ENCODE data around the gene SLC45A3. TPM values are rescaled to one million over a fixed set of nuclear protein-coding genes. Genes with fewer than 3 reads are reported as not detected.
"Not testable (repeated sequence)": the region's sequence is repeated elsewhere in the genome, so short reads cannot be mapped to it uniquely, and the experiment has no call there.

The SLC45A3 gene, protein sequence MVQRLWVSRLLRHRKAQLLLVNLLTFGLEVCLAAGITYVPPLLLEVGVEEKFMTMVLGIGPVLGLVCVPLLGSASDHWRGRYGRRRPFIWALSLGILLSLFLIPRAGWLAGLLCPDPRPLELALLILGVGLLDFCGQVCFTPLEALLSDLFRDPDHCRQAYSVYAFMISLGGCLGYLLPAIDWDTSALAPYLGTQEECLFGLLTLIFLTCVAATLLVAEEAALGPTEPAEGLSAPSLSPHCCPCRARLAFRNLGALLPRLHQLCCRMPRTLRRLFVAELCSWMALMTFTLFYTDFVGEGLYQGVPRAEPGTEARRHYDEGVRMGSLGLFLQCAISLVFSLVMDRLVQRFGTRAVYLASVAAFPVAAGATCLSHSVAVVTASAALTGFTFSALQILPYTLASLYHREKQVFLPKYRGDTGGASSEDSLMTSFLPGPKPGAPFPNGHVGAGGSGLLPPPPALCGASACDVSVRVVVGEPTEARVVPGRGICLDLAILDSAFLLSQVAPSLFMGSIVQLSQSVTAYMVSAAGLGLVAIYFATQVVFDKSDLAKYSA
- 9.2 TPM for total RNA-seq (ENCODE audit: unreplicated experiment)
- long read RNA-seq: 0 reads

GRCh38 chr1:205680073-205680851 is at the start of gene SLC45A3:
SLC45A3 (minus strand) TSS chr1:205680509; CDS start chr1:205664656, 15,853 bp downstream.
- Mint-ChIP-seq H3K36me3 (ENCODE audit: low read depth, unreplicated experiment) (no peaks in the 10 kb centered on the region), H3K27me3 (ENCODE audit: unreplicated experiment) (peaks cover 12% of the 10 kb centered on the region), H3K9me3 (ENCODE audit: unreplicated experiment) (no peaks in the 10 kb centered on the region), H3K27ac (ENCODE audit: unreplicated experiment) (no peak within 1 kb of the TSS), H3K4me3 (ENCODE audit: unreplicated experiment) (peak within 1 kb of the TSS; percentile 92), H3K4me1 (ENCODE audit: unreplicated experiment) (peaks cover 46% of the 10 kb centered on the region)
- DNase-seq (ENCODE audit: low spot score): peak; percentile 43
- TF ChIP-seq, protein P1, sequence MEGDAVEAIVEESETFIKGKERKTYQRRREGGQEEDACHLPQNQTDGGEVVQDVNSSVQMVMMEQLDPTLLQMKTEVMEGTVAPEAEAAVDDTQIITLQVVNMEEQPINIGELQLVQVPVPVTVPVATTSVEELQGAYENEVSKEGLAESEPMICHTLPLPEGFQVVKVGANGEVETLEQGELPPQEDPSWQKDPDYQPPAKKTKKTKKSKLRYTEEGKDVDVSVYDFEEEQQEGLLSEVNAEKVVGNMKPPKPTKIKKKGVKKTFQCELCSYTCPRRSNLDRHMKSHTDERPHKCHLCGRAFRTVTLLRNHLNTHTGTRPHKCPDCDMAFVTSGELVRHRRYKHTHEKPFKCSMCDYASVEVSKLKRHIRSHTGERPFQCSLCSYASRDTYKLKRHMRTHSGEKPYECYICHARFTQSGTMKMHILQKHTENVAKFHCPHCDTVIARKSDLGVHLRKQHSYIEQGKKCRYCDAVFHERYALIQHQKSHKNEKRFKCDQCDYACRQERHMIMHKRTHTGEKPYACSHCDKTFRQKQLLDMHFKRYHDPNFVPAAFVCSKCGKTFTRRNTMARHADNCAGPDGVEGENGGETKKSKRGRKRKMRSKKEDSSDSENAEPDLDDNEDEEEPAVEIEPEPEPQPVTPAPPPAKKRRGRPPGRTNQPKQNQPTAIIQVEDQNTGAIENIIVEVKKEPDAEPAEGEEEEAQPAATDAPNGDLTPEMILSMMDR (IDR thresholded peaks at IDR 0.05; ENCODE audit: unreplicated experiment): no peak

GRCh38 chr1:205726619-205727125 is 46.4 kb upstream of the SLC45A3 start:
- Mint-ChIP-seq H3K36me3 (ENCODE audit: low read depth, unreplicated experiment) (peaks cover 4% of the 10 kb centered on the region), H3K27me3 (ENCODE audit: unreplicated experiment) (no peaks in the 10 kb centered on the region), H3K4me3 (ENCODE audit: unreplicated experiment) (no peak overlapping the region), H3K9me3 (ENCODE audit: unreplicated experiment) (no peaks in the 10 kb centered on the region), H3K27ac (ENCODE audit: unreplicated experiment) (no peak overlapping the region), H3K4me1 (ENCODE audit: unreplicated experiment) (no peaks in the 10 kb centered on the region)
- TF ChIP-seq, protein P1 (IDR thresholded peaks at IDR 0.05; ENCODE audit: unreplicated experiment): no peak
- DNase-seq (ENCODE audit: low spot score): no peak

DNA sequence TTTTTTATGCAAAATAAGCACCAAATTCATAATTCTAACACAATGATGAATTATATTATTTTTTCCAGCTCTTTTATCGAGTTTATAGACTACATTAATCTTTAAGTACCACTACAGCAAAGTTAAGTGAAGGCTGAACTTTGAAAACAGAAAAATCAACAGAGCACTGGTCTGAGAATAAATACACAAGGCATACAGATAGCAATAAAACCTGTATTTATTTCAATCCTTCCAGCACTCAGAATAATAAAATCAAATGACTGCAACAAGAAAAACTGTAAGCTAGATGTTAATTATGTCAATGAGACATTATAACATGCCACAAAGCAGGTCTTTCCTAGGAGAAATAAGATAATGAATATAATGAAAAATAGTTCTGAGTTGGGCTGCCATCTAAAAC is 45.2 kb upstream of the SLC45A3 start:
- no peak for DNase-seq (ENCODE audit: low spot score)
- Mint-ChIP-seq H3K27ac (ENCODE audit: unreplicated experiment) (no peak overlapping the region), H3K4me1 (ENCODE audit: unreplicated experiment) (no peaks in the 10 kb centered on the region), H3K27me3 (ENCODE audit: unreplicated experiment) (no peaks in the 10 kb centered on the region), H3K36me3 (ENCODE audit: low read depth, unreplicated experiment) (peaks cover 5% of the 10 kb centered on the region), H3K4me3 (ENCODE audit: unreplicated experiment) (no peak overlapping the region), H3K9me3 (ENCODE audit: unreplicated experiment) (no peaks in the 10 kb centered on the region)
- TF ChIP-seq, protein P1 (IDR thresholded peaks at IDR 0.05; ENCODE audit: unreplicated experiment): no peak

DNA sequence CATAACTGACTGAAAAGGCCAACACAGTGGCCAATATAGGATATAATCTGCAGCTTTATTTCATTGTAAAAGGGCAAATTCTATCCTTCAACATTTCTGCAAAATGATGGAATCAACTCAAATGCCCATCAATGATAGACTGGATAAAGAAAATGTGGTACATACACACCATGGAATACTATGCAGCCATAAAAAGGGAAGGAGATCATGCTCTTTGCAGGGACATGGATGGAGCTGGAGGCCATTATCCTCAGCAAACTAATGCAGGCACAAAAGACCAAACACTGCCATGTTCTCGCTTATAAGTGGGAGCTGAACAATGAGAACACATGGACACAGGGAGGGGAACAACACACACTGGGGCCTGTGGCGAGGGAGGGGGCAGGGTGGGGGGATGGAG is 40.4 kb upstream of the SLC45A3 start:
- H3K9me3 Mint-ChIP-seq (ENCODE audit: unreplicated experiment); H3K4me1 Mint-ChIP-seq (ENCODE audit: unreplicated experiment); H3K27ac Mint-ChIP-seq (ENCODE audit: unreplicated experiment); H3K27me3 Mint-ChIP-seq (ENCODE audit: unreplicated experiment); H3K4me3 Mint-ChIP-seq (ENCODE audit: unreplicated experiment); DNase-seq (ENCODE audit: low spot score): not testable (repeated sequence)
- H3K36me3 Mint-ChIP-seq (ENCODE audit: low read depth, unreplicated experiment): peaks cover 24% of the 10 kb centered on the region

DNA sequence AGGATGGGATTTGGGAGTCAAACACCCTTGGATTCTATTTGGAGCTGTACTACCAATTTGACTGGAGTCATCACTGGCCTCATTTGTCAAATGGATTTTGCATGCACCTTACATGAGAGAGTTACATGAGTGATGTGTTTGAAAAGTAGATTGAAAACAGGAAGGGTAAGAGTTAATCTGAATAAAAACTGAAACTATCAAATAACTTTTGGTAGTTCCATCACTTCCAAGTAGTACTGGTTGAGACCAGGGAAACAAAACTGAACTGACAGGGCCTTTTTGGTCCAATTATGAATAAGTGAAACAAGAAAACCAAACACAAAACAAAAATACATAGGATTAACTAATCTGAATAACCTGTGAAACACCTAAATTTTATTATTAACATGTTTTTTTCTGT is 39.5 kb upstream of the SLC45A3 start:
- Mint-ChIP-seq H3K27ac (ENCODE audit: unreplicated experiment) (no peak overlapping the region), H3K4me3 (ENCODE audit: unreplicated experiment) (peak overlapping the region; percentile 0), H3K9me3 (ENCODE audit: unreplicated experiment) (no peaks in the 10 kb centered on the region), H3K27me3 (ENCODE audit: unreplicated experiment) (peaks cover 1% of the 10 kb centered on the region), H3K36me3 (ENCODE audit: low read depth, unreplicated experiment) (peaks cover 24% of the 10 kb centered on the region), H3K4me1 (ENCODE audit: unreplicated experiment) (no peaks in the 10 kb centered on the region)
- TF ChIP-seq, protein P1 (IDR thresholded peaks at IDR 0.05; ENCODE audit: unreplicated experiment): no peak
- no peak for DNase-seq (ENCODE audit: low spot score)

Measured in endothelial cell (in vitro differentiated cells).